GM18870 (cell line): ENCODE measurements around the gene PRR23E.

ENCODE experiments used
- ATAC-seq: cut with Tn5 transposase; IDR thresholded peaks from one replicate; pipeline ENCODE4 v1.9.1; 2021; ENCODE audit warnings: moderate library complexity; ENCODE audit not compliant: unreplicated experiment

PRR23E gene

GRCh38 chr3:127183931-127184869 lies 8.7 kb upstream of the PRR23E start:
- no peak for ATAC-seq

- ATAC-seq: no peak
Measured at GRCh38 chr3:127184870-127185216, 8.1 kb upstream of the PRR23E start.

- ATAC-seq: no peak
Measured at GRCh38 chr3:127185268-127185667, 7.7 kb upstream of the PRR23E start.

GRCh38 chr3:127185962-127186674 lies 6.8 kb upstream of the PRR23E start:
- ATAC-seq: no peak

GRCh38 chr3:127187316-127187715 lies 5.6 kb upstream of the PRR23E start:
- ATAC-seq: no peak

GRCh38 chr3:127193341-127193740 lies 410 bp downstream of the PRR23E start:
- ATAC-seq: no peak

- ATAC-seq: no peak
Measured at GRCh38 chr3:127193775-127194174, 844 bp downstream of the PRR23E start.

GRCh38 chr3:127194601-127195187 lies 1.8 kb downstream of the PRR23E start:
- ATAC-seq: no peak

- ATAC-seq: no peak
Measured at GRCh38 chr3:127195417-127195816, 2.5 kb downstream of the PRR23E start.

- no peak for ATAC-seq
Measured at GRCh38 chr3:127196002-127196401, 3.1 kb downstream of the PRR23E start.

- no peak for ATAC-seq
Measured at GRCh38 chr3:127196466-127197299, 3.8 kb downstream of the PRR23E start.

- no peak for ATAC-seq
Measured at GRCh38 chr3:127197300-127198189, 4.6 kb downstream of the PRR23E start.

- no peak for ATAC-seq
Measured at GRCh38 chr3:127200086-127200691, 7.3 kb downstream of the PRR23E start.

GRCh38 chr3:127203024-127203423 lies 10.1 kb downstream of the PRR23E start:
- no peak for ATAC-seq

GRCh38 chr3:127204841-127205582 lies 12.1 kb downstream of the PRR23E start:
- no peak for ATAC-seq

- ATAC-seq: no peak
Measured at GRCh38 chr3:127206154-127206553, 13.2 kb downstream of the PRR23E start.

GRCh38 chr3:127206611-127207516 lies 13.9 kb downstream of the PRR23E start:
- no peak for ATAC-seq
